LoVo (cell line): ENCODE measurements around the gene INTU.

Experiments
- DNase-seq: peaks from one replicate; pipeline ENCODE4 v3.0.0-alpha.2; 2016; ENCODE audit warnings: low spot score

Gene INTU

GRCh38 chr4:127748957-127749356 lies 116.2 kb downstream of the INTU start:
- DNase-seq, result no peak

GRCh38 chr4:127756906-127757305 lies 124.1 kb downstream of the INTU start:
- no peak for DNase-seq

- no peak for DNase-seq
Observed at GRCh38 chr4:127759228-127759820, 126.6 kb downstream of the INTU start.

GRCh38 chr4:127759893-127760292 lies 127.1 kb downstream of the INTU start:
- DNase-seq, result no peak

- no peak for DNase-seq
Observed at GRCh38 chr4:127771535-127772275, 138.9 kb downstream of the INTU start.

- DNase-seq, result no peak
Observed at GRCh38 chr4:127772769-127773671, 140.3 kb downstream of the INTU start.

- no peak for DNase-seq
Observed at GRCh38 chr4:127775843-127776242, 143.1 kb downstream of the INTU start.
